GM23338 (cell line): ENCODE measurements around the gene MMAB. TPM values are rescaled to one million over a fixed set of nuclear protein-coding genes. Genes with fewer than 3 reads are reported as not detected.
A peak's percentile ranks its signal among the peaks of the same experiment; 100 is the strongest.

ENCODE experiments used
- ATAC-seq: fragments of 200-7000 bp; cut with Tn5 transposase; 3 replicates; pipeline ENCODE4 v1.9.1; 2020
- DNase-seq: peaks from one replicate; pipeline ENCODE4 v3.0.0-alpha.2; 2015; ENCODE audit warnings: low spot score
- H2AFZ ChIP-seq: fragments of 200-600 bp; sonication (generic); 2 replicates; pipeline ENCODE4 v1.8.0; 2016; ENCODE audit warnings: antibody characterized with exemption, mild to moderate bottlenecking, moderate library complexity
- H3F3A ChIP-seq: fragments of 200-600 bp; sonication (generic); replicated peaks from 2 replicates; pipeline ENCODE4 v1.8.0; 2017; ENCODE audit warnings: antibody characterized with exemption, mixed run types, low read depth
- H3K27ac ChIP-seq: fragments of 200-600 bp; sonication (generic); 2 replicates; pipeline ENCODE4 v1.6.1; 2016; ENCODE audit warnings: low read depth
- H3K27me3 ChIP-seq: fragments of 200-600 bp; sonication (generic); 2 replicates; pipeline ENCODE4 v1.8.0; 2016; ENCODE audit warnings: mild to moderate bottlenecking, mixed run types, moderate library complexity; ENCODE audit not compliant: insufficient read depth
- H3K36me3 ChIP-seq: fragments of 200-600 bp; sonication (generic); 2 replicates; pipeline ENCODE4 v1.8.0; 2016; ENCODE audit warnings: mild to moderate bottlenecking; ENCODE audit not compliant: insufficient read depth
- H3K4me1 ChIP-seq: fragments of 200-600 bp; sonication (generic); 2 replicates; pipeline ENCODE4 v1.8.0; 2016; ENCODE audit warnings: mild to moderate bottlenecking, moderate library complexity; ENCODE audit not compliant: insufficient read depth
- H3K4me2 ChIP-seq: fragments of 200-600 bp; sonication (generic); 2 replicates; pipeline ENCODE4 v1.7.1; 2017; ENCODE audit warnings: mixed run types
- H3K4me3 ChIP-seq: fragments of 200-600 bp; sonication (generic); 2 replicates; pipeline ENCODE4 v1.6.1; 2016; ENCODE audit warnings: mixed run types
- H3K79me2 ChIP-seq: fragments of 200-600 bp; sonication (generic); replicated peaks from 2 replicates; pipeline ENCODE4 v1.8.0; 2017; ENCODE audit warnings: mild to moderate bottlenecking; ENCODE audit not compliant: insufficient read depth
- H3K9me2 ChIP-seq: fragments of 200-600 bp; sonication (generic); 2 replicates; pipeline ENCODE4 v1.8.0; 2017; ENCODE audit not compliant: insufficient read depth
- H4K20me1 ChIP-seq: fragments of 200-600 bp; sonication (generic); replicated peaks from 2 replicates; pipeline ENCODE4 v1.8.0; 2017; ENCODE audit warnings: mild to moderate bottlenecking; ENCODE audit not compliant: insufficient read depth
- H3K27ac Mint-ChIP-seq: 2 replicates; pipeline ENCODE4 v1.8.0; 2020; ENCODE audit warnings: inconsistent platforms, mild to moderate bottlenecking, moderate library complexity, mixed read lengths
- H3K27me3 Mint-ChIP-seq: 3 replicates; pipeline ENCODE4 v1.8.0; 2022; ENCODE audit warnings: low read depth, mild to moderate bottlenecking, moderate library complexity, mixed read lengths, inconsistent platforms; ENCODE audit not compliant: insufficient read depth, poor library complexity
- H3K36me3 Mint-ChIP-seq: 3 replicates; pipeline ENCODE4 v1.8.0; 2021; ENCODE audit warnings: low read depth, mild to moderate bottlenecking, inconsistent platforms, moderate library complexity, mixed read lengths
- H3K4me1 Mint-ChIP-seq: 3 replicates; pipeline ENCODE4 v1.8.0; 2020; ENCODE audit warnings: mild to moderate bottlenecking, inconsistent platforms, mixed read lengths
- H3K4me3 Mint-ChIP-seq: 3 replicates; pipeline ENCODE4 v1.8.0; 2021; ENCODE audit warnings: moderate library complexity, mild to moderate bottlenecking, inconsistent platforms, mixed read lengths
- H3K9me3 Mint-ChIP-seq: 3 replicates; pipeline ENCODE4 v1.8.0; 2020; ENCODE audit warnings: moderate library complexity, mild to moderate bottlenecking, inconsistent platforms, mixed read lengths
- CREB1 ChIP-seq: fragments of 250-450 bp; sonication (Bioruptor Pico); IDR thresholded peaks from 2 replicates; pipeline ENCODE4 v1.5.0; 2020; ENCODE audit warnings: low read depth, mild to moderate bottlenecking, moderate library complexity
- CTCF ChIP-seq, 2 experiments: fragments of 200-600 bp in 1 of 2; sonication (generic) in 1 of 2; conservative IDR thresholded peaks; 2 replicates each; pipeline versions ENCODE4 v1.5.1 to v1.6.1; 2016 to 2017; ENCODE audit warnings: antibody characterized with exemption in 2 of 2, low read depth in 2 of 2, mild to moderate bottlenecking in 2 of 2, moderate library complexity in 1 of 2
- EZH2phosphoT487 ChIP-seq: fragments of 200-600 bp; sonication (generic); IDR thresholded peaks from one replicate; pipeline ENCODE4 v1.8.1; 2018; ENCODE audit warnings: antibody characterized with exemption; ENCODE audit not compliant: unreplicated experiment
- JUNB ChIP-seq: IDR thresholded peaks from one replicate; pipeline ENCODE4 v1.6.1; 2016; ENCODE audit warnings: antibody characterized with exemption; ENCODE audit not compliant: unreplicated experiment
- POLR2AphosphoS5 ChIP-seq: IDR thresholded peaks from 2 replicates; pipeline ENCODE4 v1.6.1; 2016; ENCODE audit warnings: antibody characterized with exemption, low read depth
- STAT1 ChIP-seq: IDR thresholded peaks from one replicate; pipeline ENCODE4 v1.6.1; 2016; ENCODE audit warnings: antibody characterized with exemption; ENCODE audit not compliant: unreplicated experiment
- ZNF114 ChIP-seq: fragments of 250-450 bp; sonication (Bioruptor Pico); IDR thresholded peaks from 2 replicates; pipeline ENCODE4 v1.5.0; 2020; ENCODE audit warnings: mild to moderate bottlenecking, moderate library complexity
- ZNF331 ChIP-seq: fragments of 250-450 bp; sonication (Bioruptor Pico); IDR thresholded peaks from 2 replicates; pipeline ENCODE4 v1.5.0; 2020; ENCODE audit warnings: low read depth, mild to moderate bottlenecking, moderate library complexity
- ZNF462 ChIP-seq: fragments of 250-450 bp; sonication (Bioruptor Pico); IDR thresholded peaks from 2 replicates; pipeline ENCODE4 v1.5.0; 2020; ENCODE audit warnings: mild to moderate bottlenecking, moderate library complexity
- polyA plus RNA-seq: library from polyadenylated mRNA; unstranded; fragments of >200 nt; fragmentation: Nextera tagmentation; extraction: Ambion mirVana; gene quantifications from 2 replicates; pipeline ENCODE4 v1.2.1, GENCODE V29; 2016
- total RNA-seq: library from RNA; depleted of rRNA; stranded (reverse); fragments of >200 nt; shearing (Covaris generic); gene quantifications from 2 replicates; pipeline ENCODE4 v1.2.3, GENCODE V29; 2014
- TF ChIP-seq, protein P1 (sequence below): IDR thresholded peaks from 2 replicates; pipeline ENCODE4 v1.6.1; 2016; ENCODE audit warnings: antibody characterized with exemption

The MMAB gene
- total and polyA plus RNA-seq, 2 experiments from 2014 or later = 24.7 to 38.5 TPM

DNA sequence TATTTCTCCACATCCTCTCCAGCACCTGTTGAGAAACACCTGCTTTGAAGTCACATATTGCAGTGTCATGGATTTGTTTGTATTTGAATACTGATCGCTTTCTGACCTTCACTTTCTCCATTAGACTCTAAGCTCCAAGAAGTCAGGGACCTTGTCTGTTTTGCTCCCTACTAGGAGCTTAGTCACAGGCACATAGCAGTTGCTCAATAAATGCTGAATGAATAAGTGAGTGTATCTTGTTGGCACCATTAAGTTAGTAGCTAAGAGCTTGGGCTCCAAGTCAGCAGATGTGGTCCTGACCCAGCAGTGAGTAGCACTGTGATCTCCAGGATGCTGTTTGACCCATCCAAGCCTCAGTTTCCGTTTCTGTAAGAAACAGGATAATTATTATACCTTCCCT lies 10.4 kb upstream of the MMAB start:
- Histone ChIP-seq H3K4me1 (no peaks in the 10 kb centered on the region), H3K79me2 (peaks cover 5% of the 10 kb centered on the region; the same call in 1 of the 2 replicates), H3K9me2 (no peaks in the 10 kb centered on the region), H3F3A (no peaks in the 10 kb centered on the region), H3K4me3 (no peak overlapping the region), H3K36me3 (peaks cover 10% of the 10 kb centered on the region), H4K20me1 (no peaks in the 10 kb centered on the region; the same call in 1 of the 2 replicates), H3K27ac (no peak overlapping the region), H3K4me2 (no peak overlapping the region), H3K27me3 (no peaks in the 10 kb centered on the region), H2AFZ (no peak overlapping the region)
- H3K27ac Mint-ChIP-seq = no peak overlapping the region
- no peak overlapping the region for H3K4me3 Mint-ChIP-seq
- H3K27me3 Mint-ChIP-seq = peaks cover 10% of the 10 kb centered on the region
- TF ChIP-seq CTCF (conservative IDR thresholded peaks at IDR 0.05; ENCODE audit: low read depth in 2 of 2) (no peak), STAT1 (no peak), ZNF114 (CRISPR knock-in tag) (no peak), CREB1 (CRISPR knock-in tag) (no peak), EZH2phosphoT487 (no peak), ZNF331 (CRISPR knock-in tag) (no peak), JUNB (no peak)
- TF ChIP-seq, protein P1, sequence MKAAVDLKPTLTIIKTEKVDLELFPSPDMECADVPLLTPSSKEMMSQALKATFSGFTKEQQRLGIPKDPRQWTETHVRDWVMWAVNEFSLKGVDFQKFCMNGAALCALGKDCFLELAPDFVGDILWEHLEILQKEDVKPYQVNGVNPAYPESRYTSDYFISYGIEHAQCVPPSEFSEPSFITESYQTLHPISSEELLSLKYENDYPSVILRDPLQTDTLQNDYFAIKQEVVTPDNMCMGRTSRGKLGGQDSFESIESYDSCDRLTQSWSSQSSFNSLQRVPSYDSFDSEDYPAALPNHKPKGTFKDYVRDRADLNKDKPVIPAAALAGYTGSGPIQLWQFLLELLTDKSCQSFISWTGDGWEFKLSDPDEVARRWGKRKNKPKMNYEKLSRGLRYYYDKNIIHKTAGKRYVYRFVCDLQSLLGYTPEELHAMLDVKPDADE = no peak
- H3K4me1 Mint-ChIP-seq = peaks cover 2% of the 10 kb centered on the region; the same call in 1 of the 3 replicates
- DNase-seq = no peak
- no peak for ATAC-seq
- H3K36me3 Mint-ChIP-seq = peaks cover 46% of the 10 kb centered on the region
- H3K9me3 Mint-ChIP-seq = no peaks in the 10 kb centered on the region

GRCh38 chr12:109582636-109583035 lies 9.3 kb upstream of the MMAB start:
- H3K9me2 ChIP-seq = no peaks in the 10 kb centered on the region
- H2AFZ ChIP-seq = no peak overlapping the region
- no peaks in the 10 kb centered on the region; the same call in 1 of the 2 replicates for H4K20me1 ChIP-seq
- ATAC-seq (peak; percentile 84), DNase-seq (peak; percentile 49)
- peaks cover 2% of the 10 kb centered on the region; the same call in 1 of the 3 replicates for H3K4me1 Mint-ChIP-seq
- no peak overlapping the region; the same call in 1 of the 2 replicates for H3K27ac Mint-ChIP-seq
- H3K27ac ChIP-seq = no peak overlapping the region
- H3K4me3 Mint-ChIP-seq = no peak overlapping the region
- no peaks in the 10 kb centered on the region for H3F3A ChIP-seq
- H3K36me3 Mint-ChIP-seq = peaks cover 48% of the 10 kb centered on the region
- H3K27me3 Mint-ChIP-seq = peaks cover 8% of the 10 kb centered on the region
- H3K36me3 ChIP-seq = peaks cover 10% of the 10 kb centered on the region
- H3K4me2 ChIP-seq = no peak overlapping the region
- no peak overlapping the region for H3K4me3 ChIP-seq
- no peaks in the 10 kb centered on the region for H3K9me3 Mint-ChIP-seq
- no peaks in the 10 kb centered on the region for H3K27me3 ChIP-seq
- no peaks in the 10 kb centered on the region for H3K4me1 ChIP-seq
- TF ChIP-seq ZNF462 (CRISPR knock-in tag) (no peak), POLR2AphosphoS5 (no peak), CTCF (conservative IDR thresholded peaks at IDR 0.05; ENCODE audit: low read depth in 2 of 2) (peak in 1 of 2 experiments; percentile 50; a peak in 2 of 4 replicates)
- peaks cover 5% of the 10 kb centered on the region; the same call in 1 of the 2 replicates for H3K79me2 ChIP-seq
